Measurements from ENCODE around the gene CENPC. TPM values are rescaled to one million over a fixed set of nuclear protein-coding genes. Genes with fewer than 3 reads are reported as not detected.

CENPC gene
- total RNA-seq, 1 experiment from 2014 or later: 11.8 TPM

- TF ChIP-seq EZH2 (IDR thresholded peaks at IDR 0.05; ENCODE audit: borderline replicate concordance, low read depth, low read length, poor library complexity, severe bottlenecking): no peak
- TF ChIP-seq CTCF (conservative IDR thresholded peaks at IDR 0.05; ENCODE audit: low read depth, low read length): no peak
- H3K4me3 ChIP-seq (ENCODE audit: low read depth, low read length, poor library complexity, severe bottlenecking): no peak overlapping the region
- no peaks in the 10 kb centered on the region for H3K27me3 ChIP-seq (replicated peaks; ENCODE audit: insufficient read depth, low read depth, low read length, poor library complexity)
- intact Hi-C loops (cut with micrococcal nuclease; ENCODE audit: unreplicated experiment): loop anchor here (10.0 kb wide), 1 partner anchor 624 kb away; no protein-coding TSS in a partner anchor
- DNase-seq (ENCODE audit: low spot score): no peak
- H3K27ac ChIP-seq (ENCODE audit: low read depth, low read length, poor library complexity, severe bottlenecking): no peak overlapping the region
- ChIA-PET CTCF (no interaction called here), POLR2A (ENCODE audit: low non-redundant PET) (no interaction called here)
- no peaks in the 10 kb centered on the region for H3K4me1 ChIP-seq (ENCODE audit: insufficient read depth, low read length, poor library complexity, severe bottlenecking)
- H3K36me3 ChIP-seq (ENCODE audit: insufficient read depth, low read length, poor library complexity, severe bottlenecking): no peaks in the 10 kb centered on the region
- no TSS peak for BruUV-seq (replicated peaks)
- no peaks in the 10 kb centered on the region for H3K9me3 ChIP-seq (ENCODE audit: low read depth, low read length, poor library complexity, severe bottlenecking)
These were observed 5.1 kb upstream of the CENPC start for GRCh38 chr4:67550451-67550850.

DNA sequence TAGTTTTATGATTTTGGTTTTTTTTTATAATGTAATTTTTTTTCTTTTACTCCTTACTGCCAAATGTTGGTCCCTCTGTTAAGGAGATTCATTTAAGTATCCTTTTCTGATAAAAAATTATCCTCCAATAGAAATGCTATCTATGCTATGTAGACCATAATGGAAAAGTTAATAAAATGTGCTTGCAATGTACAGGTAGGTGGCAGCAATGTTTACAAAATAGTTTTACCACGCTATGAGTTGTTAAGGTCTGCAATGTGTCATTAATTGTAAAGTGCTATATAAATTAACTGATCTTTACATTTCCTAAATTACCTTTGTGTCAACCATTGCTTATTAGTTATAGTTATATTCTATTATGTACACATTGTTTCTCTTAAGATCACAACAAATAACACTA lies 3.8 kb upstream of the CENPC start:
- TF ChIP-seq EZH2 (IDR thresholded peaks at IDR 0.05; ENCODE audit: borderline replicate concordance, low read depth, low read length, poor library complexity, severe bottlenecking) (no peak), CTCF (conservative IDR thresholded peaks at IDR 0.05; ENCODE audit: low read depth, low read length) (peak; percentile 47)
- Histone ChIP-seq H3K27ac (ENCODE audit: low read depth, low read length, poor library complexity, severe bottlenecking) (no peak overlapping the region), H3K4me1 (ENCODE audit: insufficient read depth, low read length, poor library complexity, severe bottlenecking) (no peaks in the 10 kb centered on the region), H3K4me3 (ENCODE audit: low read depth, low read length, poor library complexity, severe bottlenecking) (no peak overlapping the region), H3K27me3 (replicated peaks; ENCODE audit: insufficient read depth, low read depth, low read length, poor library complexity) (no peaks in the 10 kb centered on the region), H3K36me3 (ENCODE audit: insufficient read depth, low read length, poor library complexity, severe bottlenecking) (no peaks in the 10 kb centered on the region), H3K9me3 (ENCODE audit: low read depth, low read length, poor library complexity, severe bottlenecking) (no peaks in the 10 kb centered on the region)
- DNase-seq (ENCODE audit: low spot score): peak; percentile 12
- intact Hi-C loops (cut with micrococcal nuclease; ENCODE audit: unreplicated experiment): loop anchor here (10.0 kb wide), 1 partner anchor 156 kb away; the partner anchor contains the start of gene UBA6
- CTCF ChIA-PET: no interaction called here
- POLR2A ChIA-PET (ENCODE audit: low non-redundant PET): no interaction called here
- no TSS peak for BruUV-seq (replicated peaks)

GRCh38 chr4:67546971-67547370 lies 1.7 kb upstream of the CENPC start:
- Histone ChIP-seq H3K27ac (ENCODE audit: low read depth, low read length, poor library complexity, severe bottlenecking) (no peak overlapping the region), H3K4me3 (ENCODE audit: low read depth, low read length, poor library complexity, severe bottlenecking) (no peak overlapping the region), H3K36me3 (ENCODE audit: insufficient read depth, low read length, poor library complexity, severe bottlenecking) (no peaks in the 10 kb centered on the region), H3K27me3 (replicated peaks; ENCODE audit: insufficient read depth, low read depth, low read length, poor library complexity) (no peaks in the 10 kb centered on the region), H3K4me1 (ENCODE audit: insufficient read depth, low read length, poor library complexity, severe bottlenecking) (no peaks in the 10 kb centered on the region), H3K9me3 (ENCODE audit: low read depth, low read length, poor library complexity, severe bottlenecking) (no peaks in the 10 kb centered on the region)
- ChIA-PET POLR2A (ENCODE audit: low non-redundant PET) (no interaction called here), CTCF (no interaction called here)
- TF ChIP-seq EZH2 (IDR thresholded peaks at IDR 0.05; ENCODE audit: borderline replicate concordance, low read depth, low read length, poor library complexity, severe bottlenecking) (no peak), CTCF (conservative IDR thresholded peaks at IDR 0.05; ENCODE audit: low read depth, low read length) (no peak)
- intact Hi-C loops (cut with micrococcal nuclease; ENCODE audit: unreplicated experiment): loop anchor here (10.0 kb wide), 1 partner anchor 158 kb away; the partner anchor contains the start of gene UBA6
- no TSS peak for BruUV-seq (replicated peaks)
- DNase-seq (ENCODE audit: low spot score): no peak

Measured in A673 (cell line).